Measurements from ENCODE around the gene BCL2. TPM values are rescaled to one million over a fixed set of nuclear protein-coding genes. Genes with fewer than 3 reads are reported as not detected.
A peak's percentile ranks its signal among the peaks of the same experiment; 100 is the strongest.

Gene BCL2
- total RNA-seq, 1 donor from 2014 or later = 145 TPM

GRCh38 chr18:63312737-63313395 lies 6.7 kb downstream of the BCL2 start:
- peak overlapping the region; percentile 77 for H3K4me3 Mint-ChIP-seq
- peaks cover 92% of the 10 kb centered on the region for H3K4me1 Mint-ChIP-seq
- peak; percentile 41 for ATAC-seq (ENCODE audit: low read depth)
- H3K27ac Mint-ChIP-seq = peak overlapping the region; percentile 96
- H3K36me3 Mint-ChIP-seq (ENCODE audit: low read depth) = peaks cover 62% of the 10 kb centered on the region
- TF ChIP-seq, protein P1, sequence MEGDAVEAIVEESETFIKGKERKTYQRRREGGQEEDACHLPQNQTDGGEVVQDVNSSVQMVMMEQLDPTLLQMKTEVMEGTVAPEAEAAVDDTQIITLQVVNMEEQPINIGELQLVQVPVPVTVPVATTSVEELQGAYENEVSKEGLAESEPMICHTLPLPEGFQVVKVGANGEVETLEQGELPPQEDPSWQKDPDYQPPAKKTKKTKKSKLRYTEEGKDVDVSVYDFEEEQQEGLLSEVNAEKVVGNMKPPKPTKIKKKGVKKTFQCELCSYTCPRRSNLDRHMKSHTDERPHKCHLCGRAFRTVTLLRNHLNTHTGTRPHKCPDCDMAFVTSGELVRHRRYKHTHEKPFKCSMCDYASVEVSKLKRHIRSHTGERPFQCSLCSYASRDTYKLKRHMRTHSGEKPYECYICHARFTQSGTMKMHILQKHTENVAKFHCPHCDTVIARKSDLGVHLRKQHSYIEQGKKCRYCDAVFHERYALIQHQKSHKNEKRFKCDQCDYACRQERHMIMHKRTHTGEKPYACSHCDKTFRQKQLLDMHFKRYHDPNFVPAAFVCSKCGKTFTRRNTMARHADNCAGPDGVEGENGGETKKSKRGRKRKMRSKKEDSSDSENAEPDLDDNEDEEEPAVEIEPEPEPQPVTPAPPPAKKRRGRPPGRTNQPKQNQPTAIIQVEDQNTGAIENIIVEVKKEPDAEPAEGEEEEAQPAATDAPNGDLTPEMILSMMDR (IDR thresholded peaks at IDR 0.05) = no peak
- CTCF ChIA-PET = interaction anchor here (1.8 to 2.1 kb wide), 3 partner anchors 10 to 155 kb away, joined by 7 to 15 read pairs (median 8); no protein-coding TSS in a partner anchor
- POLR2A ChIA-PET = interaction anchor here (0.6 to 5.7 kb wide), 16 partner anchors 8 to 182 kb away, joined by 3 to 123 read pairs (median 8); partner anchors contain the start of gene KDSR
- no peaks in the 10 kb centered on the region for H3K9me3 Mint-ChIP-seq
- DNase-seq = no peak
- no peaks in the 10 kb centered on the region for H3K27me3 Mint-ChIP-seq
- intact Hi-C loops (cut with micrococcal nuclease) = loop anchor here (1.0 to 2.0 kb wide), 2 partner anchors 7 to 106 kb away; no protein-coding TSS in a partner anchor

GRCh38 chr18:63312019-63312409 lies 7.6 kb downstream of the BCL2 start:
- peaks cover 94% of the 10 kb centered on the region for H3K4me1 Mint-ChIP-seq
- TF ChIP-seq, protein P1 (IDR thresholded peaks at IDR 0.05) = no peak
- H3K27me3 Mint-ChIP-seq = no peaks in the 10 kb centered on the region
- intact Hi-C loops (cut with micrococcal nuclease) = loop anchor here (1.0 to 2.0 kb wide), 2 partner anchors 8 to 105 kb away; no protein-coding TSS in a partner anchor
- H3K27ac Mint-ChIP-seq = peak overlapping the region; percentile 96
- ChIA-PET CTCF (interaction anchor here (1.0 to 2.1 kb wide), 8 partner anchors 11 to 180 kb away, joined by 3 to 15 read pairs (median 6); no protein-coding TSS in a partner anchor), POLR2A (interaction anchor here (0.6 to 5.7 kb wide), 28 partner anchors 9 to 181 kb away, joined by 3 to 123 read pairs (median 5); partner anchors contain the start of gene KDSR)
- peaks cover 58% of the 10 kb centered on the region for H3K36me3 Mint-ChIP-seq (ENCODE audit: low read depth)
- peak; percentile 1 for ATAC-seq (ENCODE audit: low read depth)
- H3K4me3 Mint-ChIP-seq = peak overlapping the region; percentile 77
- H3K9me3 Mint-ChIP-seq = no peaks in the 10 kb centered on the region
- DNase-seq = no peak

- TF ChIP-seq, protein P1 (IDR thresholded peaks at IDR 0.05) = no peak
- no peaks in the 10 kb centered on the region for H3K27me3 Mint-ChIP-seq
- intact Hi-C loops (cut with micrococcal nuclease) = loop anchor here (1.0 to 2.0 kb wide), 4 partner anchors 9 to 150 kb away; no protein-coding TSS in a partner anchor
- H3K27ac Mint-ChIP-seq = peak overlapping the region; percentile 96
- no peaks in the 10 kb centered on the region for H3K9me3 Mint-ChIP-seq
- peaks cover 94% of the 10 kb centered on the region for H3K4me1 Mint-ChIP-seq
- peak; percentile 73 for ATAC-seq (ENCODE audit: low read depth)
- peak overlapping the region; percentile 77 for H3K4me3 Mint-ChIP-seq
- peaks cover 58% of the 10 kb centered on the region for H3K36me3 Mint-ChIP-seq (ENCODE audit: low read depth)
- POLR2A ChIA-PET = interaction anchor here (0.6 to 5.7 kb wide), 32 partner anchors 9 to 205 kb away, joined by 3 to 123 read pairs (median 4); partner anchors contain the start of gene KDSR
- CTCF ChIA-PET = interaction anchor here (1.0 to 2.1 kb wide), 10 partner anchors 12 to 180 kb away, joined by 3 to 15 read pairs (median 4); no protein-coding TSS in a partner anchor
- DNase-seq = peak; percentile 46
Measured at GRCh38 chr18:63311118-63312018, 8.2 kb downstream of the BCL2 start.

GRCh38 chr18:63309422-63309821 lies 10.1 kb downstream of the BCL2 start:
- no peak for ATAC-seq (ENCODE audit: low read depth)
- H3K9me3 Mint-ChIP-seq = no peaks in the 10 kb centered on the region
- H3K4me3 Mint-ChIP-seq = peak overlapping the region; percentile 29
- peaks cover 93% of the 10 kb centered on the region for H3K4me1 Mint-ChIP-seq
- H3K27me3 Mint-ChIP-seq = no peaks in the 10 kb centered on the region
- intact Hi-C loops (cut with micrococcal nuclease) = no loop called here
- POLR2A ChIA-PET = interaction anchor here (0.6 to 4.0 kb wide), 3 partner anchors 16 to 152 kb away, joined by 3 to 90 read pairs (median 9); no protein-coding TSS in a partner anchor
- TF ChIP-seq, protein P1 (IDR thresholded peaks at IDR 0.05) = no peak
- H3K27ac Mint-ChIP-seq = peak overlapping the region; percentile 69
- CTCF ChIA-PET = interaction anchor here (3.8 kb wide), 1 partner anchor 9 kb away, joined by 16 read pairs; the partner anchor contains the start of gene BCL2
- peaks cover 56% of the 10 kb centered on the region for H3K36me3 Mint-ChIP-seq (ENCODE audit: low read depth)
- DNase-seq = no peak
